HepG2 (cell line): ENCODE measurements around the gene HDAC3. TPM values are rescaled to one million over a fixed set of nuclear protein-coding genes. Genes with fewer than 3 reads are reported as not detected.

Experiments used
- NONO ChIP-seq, 2 experiments: fragments of 450-650 bp in 1 of 2; sonication (generic) in 1 of 2; formaldehyde crosslinking in 1 of 2; IDR thresholded peaks in 1 of 2; conservative IDR thresholded peaks in 1 of 2; 2 replicates each; pipeline versions ENCODE4 v1.6.1 to v1.8.0; 2017 to 2022; ENCODE audit warnings: mild to moderate bottlenecking in 1 of 2, missing genetic modification reagents in 1 of 2, moderate library complexity in 1 of 2
- PATZ1 ChIP-seq: sonication (generic); formaldehyde crosslinking; IDR thresholded peaks from 2 replicates; pipeline ENCODE4 v1.4.0; 2020; ENCODE audit warnings: missing genetic modification reagents
- REXO4 ChIP-seq: sonication (generic); formaldehyde crosslinking; IDR thresholded peaks from 2 replicates; pipeline ENCODE4 v1.8.0; 2022; ENCODE audit warnings: missing genetic modification reagents, mild to moderate bottlenecking, borderline replicate concordance
- SOX6 ChIP-seq, 2 experiments: fragments of 450-650 bp in 1 of 2; sonication (generic) in 1 of 2; formaldehyde crosslinking in 1 of 2; IDR thresholded peaks; 2 replicates each; pipeline versions ENCODE4 v1.4.0 to v1.6.1; 2017 to 2020; ENCODE audit warnings: antibody characterized with exemption in 1 of 2, mild to moderate bottlenecking in 1 of 2, missing genetic modification reagents in 1 of 2
- TOE1 ChIP-seq: sonication (generic); formaldehyde crosslinking; IDR thresholded peaks from 2 replicates; pipeline ENCODE4 v1.4.0; 2020; ENCODE audit warnings: mild to moderate bottlenecking, missing genetic modification reagents
- ZBTB40 ChIP-seq, 2 experiments: fragments of 450-650 bp in 1 of 2; sonication (generic) in 1 of 2; formaldehyde crosslinking in 1 of 2; IDR thresholded peaks; 2 replicates each; pipeline versions ENCODE4 v1.6.1 to v1.8.0; 2016 to 2022; ENCODE audit warnings: antibody characterized with exemption in 1 of 2, mild to moderate bottlenecking in 1 of 2, missing genetic modification reagents in 1 of 2
- ZNF292 ChIP-seq: sonication (generic); formaldehyde crosslinking; IDR thresholded peaks from 2 replicates; pipeline ENCODE4 v1.8.1; 2022; ENCODE audit warnings: mild to moderate bottlenecking, low read depth, missing genetic modification reagents, borderline replicate concordance
- polyA plus RNA-seq, 8 experiments: library from polyadenylated mRNA; depleted of rRNA in 3 of 8; stranded (reverse) in 7 of 8; unstranded in 1 of 8; fragments of >200 nt; fragmentation: Illumina TruSeq in 4 of 8; extraction: Trizol in 4 of 8; gene quantifications; 2 replicates each; pipeline versions ENCODE4 v1.2.1 to v1.2.3, GENCODE V29; 2011 to 2016; ENCODE audit warnings: low read depth in 4 of 8, missing spikeins in 1 of 8, mixed read lengths in 1 of 8; ENCODE audit not compliant: insufficient read depth in 1 of 8
- total RNA-seq, 5 experiments: library from RNA; depleted of rRNA; stranded (reverse); fragments of >200 nt; fragmentation: Illumina TruSeq; extraction: Trizol; gene quantifications; 2 replicates each; pipeline ENCODE4 v1.2.3, GENCODE V29; 2016; ENCODE audit warnings: low read depth in 1 of 5
- TF ChIP-seq, protein P1 (sequence below): IDR thresholded peaks from 2 replicates; pipeline ENCODE4 v1.6.1; 2016
- TF ChIP-seq, protein P2 (sequence below): sonication (generic); formaldehyde crosslinking; IDR thresholded peaks from 2 replicates; pipeline ENCODE4 v1.5.0; 2020; ENCODE audit warnings: missing genetic modification reagents

HDAC3 gene
- total and polyA plus RNA-seq, 2 of the 13 experiments (the other 11 are each of a cell fraction or from before 2014, with no cell fraction given): 84.0 to 94.1 TPM

DNA sequence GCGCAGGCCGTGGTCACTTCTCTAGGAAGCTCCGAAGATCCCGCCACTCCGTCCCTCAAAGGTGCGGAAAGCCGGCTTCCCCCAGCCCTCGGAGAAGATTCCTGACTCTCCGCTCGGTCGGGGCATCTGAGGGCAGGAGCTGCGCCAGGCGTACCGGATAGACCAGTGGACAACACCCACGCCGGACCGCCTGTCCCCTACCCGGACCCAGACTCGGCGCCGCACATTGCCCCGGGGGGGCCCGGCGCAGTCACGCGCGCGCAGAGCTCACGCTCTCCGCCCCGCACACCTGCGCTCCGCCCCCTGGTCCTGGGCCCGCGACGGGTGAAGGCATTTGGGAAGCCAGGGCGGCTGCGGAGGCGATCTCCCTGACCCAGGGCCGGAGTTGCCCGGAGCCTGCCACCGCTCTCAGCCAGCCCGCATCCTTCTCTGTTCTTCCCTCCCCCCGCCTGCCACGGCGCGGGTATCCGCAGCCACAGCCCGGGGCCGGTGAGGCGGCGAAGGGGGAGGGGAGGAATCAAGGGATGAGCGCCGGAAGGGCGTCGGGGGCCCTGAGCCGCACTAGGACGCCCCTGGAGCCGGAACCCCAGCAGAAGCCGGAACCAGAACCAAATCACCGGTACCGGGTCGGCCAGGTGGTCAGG is 596 bp upstream of the HDAC3 start (continued):
- TF ChIP-seq ZBTB40 (IDR thresholded peaks at IDR 0.05): no peak
- no peak; the same call in 1 of the 2 replicates for TF ChIP-seq ZBTB40 (CRISPR knock-in tag; IDR thresholded peaks at IDR 0.05)
- no peak for TF ChIP-seq REXO4 (CRISPR knock-in tag)
- TF ChIP-seq NONO (IDR thresholded peaks at IDR 0.05): no peak
- peak; percentile 81 for TF ChIP-seq NONO (CRISPR knock-in tag; conservative IDR thresholded peaks at IDR 0.05)
- TF ChIP-seq, protein P1, sequence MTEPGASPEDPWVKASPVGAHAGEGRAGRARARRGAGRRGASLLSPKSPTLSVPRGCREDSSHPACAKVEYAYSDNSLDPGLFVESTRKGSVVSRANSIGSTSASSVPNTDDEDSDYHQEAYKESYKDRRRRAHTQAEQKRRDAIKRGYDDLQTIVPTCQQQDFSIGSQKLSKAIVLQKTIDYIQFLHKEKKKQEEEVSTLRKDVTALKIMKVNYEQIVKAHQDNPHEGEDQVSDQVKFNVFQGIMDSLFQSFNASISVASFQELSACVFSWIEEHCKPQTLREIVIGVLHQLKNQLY (CRISPR knock-in tag): no peak
- TF ChIP-seq TOE1 (CRISPR knock-in tag): no peak
- no peak for TF ChIP-seq ZNF292 (CRISPR knock-in tag)
- TF ChIP-seq PATZ1 (CRISPR knock-in tag): peak; percentile 84
- TF ChIP-seq SOX6 (IDR thresholded peaks at IDR 0.05): no peak
- no peak; the same call in 1 of the 2 replicates for TF ChIP-seq SOX6 (CRISPR knock-in tag; IDR thresholded peaks at IDR 0.05)
- TF ChIP-seq, protein P2, sequence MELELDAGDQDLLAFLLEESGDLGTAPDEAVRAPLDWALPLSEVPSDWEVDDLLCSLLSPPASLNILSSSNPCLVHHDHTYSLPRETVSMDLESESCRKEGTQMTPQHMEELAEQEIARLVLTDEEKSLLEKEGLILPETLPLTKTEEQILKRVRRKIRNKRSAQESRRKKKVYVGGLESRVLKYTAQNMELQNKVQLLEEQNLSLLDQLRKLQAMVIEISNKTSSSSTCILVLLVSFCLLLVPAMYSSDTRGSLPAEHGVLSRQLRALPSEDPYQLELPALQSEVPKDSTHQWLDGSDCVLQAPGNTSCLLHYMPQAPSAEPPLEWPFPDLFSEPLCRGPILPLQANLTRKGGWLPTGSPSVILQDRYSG: 0 out of 2 replicates have a peak, but pooled peaks have one; percentile 61
